HEK293 (cell line): ENCODE data around the gene SLC19A1.

Experiments used
- CTCF ChIA-PET: fragments of 350-600 bp; formaldehyde crosslinking; extraction: SDS; loops from one replicate; lab custom pipeline; 2021; ENCODE audit warnings: antibody characterized with exemption; lab: Yijun Ruan, JAX
- POLR2A ChIA-PET: fragments of 300-600 bp; formaldehyde crosslinking; extraction: SDS; loops from one replicate; lab custom pipeline; 2020; ENCODE audit warnings: antibody characterized with exemption, inconsistent platforms; lab: Yijun Ruan, JAX
- H3K27ac ChIP-seq: fragments of 200-500 bp; sonication (Bioruptor generic); 2 replicates; pipeline ENCODE4 v1.5.1; 2014; ENCODE audit warnings: low read depth, low read length, control low read depth, inconsistent platforms; ENCODE audit errors: extremely low read depth
- H3K36me3 ChIP-seq, 2 experiments: fragments of 200-500 bp in 1 of 2; sonication (Bioruptor generic) in 1 of 2; 1 replicate in 1 of 2; 2 replicates in 1 of 2; pipeline ENCODE4 v1.5.1; 2014 to 2017; ENCODE audit warnings: inconsistent platforms in 2 of 2, low read length in 2 of 2; ENCODE audit not compliant: control insufficient read depth in 2 of 2, insufficient read depth in 1 of 2
- H3K4me1 ChIP-seq: fragments of 200-500 bp; sonication (Bioruptor generic); 2 replicates; pipeline ENCODE4 v1.5.1; 2014; ENCODE audit warnings: mild to moderate bottlenecking, low read length, inconsistent platforms; ENCODE audit not compliant: control insufficient read depth, insufficient read depth
- H3K4me3 ChIP-seq: 2 replicates; pipeline ENCODE4 v1.5.1; 2011; ENCODE audit warnings: low read depth, mild to moderate bottlenecking, control low read depth, low read length, moderate library complexity
- H3K9me3 ChIP-seq: fragments of 200-500 bp; sonication (Bioruptor generic); 2 replicates; pipeline ENCODE4 v1.5.1; 2014; ENCODE audit warnings: low read depth, low read length, inconsistent platforms; ENCODE audit not compliant: control insufficient read depth, insufficient read depth
- GLI2 ChIP-seq: fragments of 450-650 bp; formaldehyde crosslinking; IDR thresholded peaks from 2 replicates; pipeline ENCODE4; 2017; ENCODE audit warnings: missing biosample characterization, missing genetic modification characterization, low read depth, borderline replicate concordance
- GLIS1 ChIP-seq: fragments of 450-650 bp; formaldehyde crosslinking; IDR thresholded peaks from 2 replicates; pipeline ENCODE4 v1.5.1; 2016; ENCODE audit warnings: missing biosample characterization, missing genetic modification characterization
- SP2 ChIP-seq: fragments of 450-650 bp; formaldehyde crosslinking; IDR thresholded peaks from 2 replicates; pipeline ENCODE4 v1.5.1; 2016; ENCODE audit warnings: missing biosample characterization, missing genetic modification characterization
- ZBTB1 ChIP-seq: fragments of 450-650 bp; formaldehyde crosslinking; IDR thresholded peaks from 2 replicates; pipeline ENCODE4 v1.5.1; 2016; ENCODE audit warnings: missing biosample characterization, missing genetic modification characterization
- ZBTB17 ChIP-seq: fragments of 450-650 bp; formaldehyde crosslinking; IDR thresholded peaks from 2 replicates; pipeline ENCODE4 v1.5.1; 2016; ENCODE audit warnings: missing biosample characterization, missing genetic modification characterization
- ZNF169 ChIP-seq: fragments of 450-650 bp; formaldehyde crosslinking; IDR thresholded peaks from 2 replicates; pipeline ENCODE4 v1.5.1; 2016; ENCODE audit warnings: missing biosample characterization, missing genetic modification characterization
- ZNF23 ChIP-seq: fragments of 450-650 bp; formaldehyde crosslinking; IDR thresholded peaks from 2 replicates; pipeline ENCODE4 v1.5.1; 2016; ENCODE audit warnings: missing biosample characterization, missing genetic modification characterization, borderline replicate concordance
- ZNF37A ChIP-seq: fragments of 450-650 bp; IDR thresholded peaks from 2 replicates; pipeline ENCODE4 v1.5.1; 2018; ENCODE audit warnings: missing biosample characterization, missing genetic modification characterization
- ZNF394 ChIP-seq: fragments of 450-650 bp; formaldehyde crosslinking; IDR thresholded peaks from 2 replicates; pipeline ENCODE4 v1.5.1; 2016; ENCODE audit warnings: missing biosample characterization, missing genetic modification characterization, mild to moderate bottlenecking, moderate library complexity, borderline replicate concordance
- ZNF548 ChIP-seq: fragments of 450-650 bp; formaldehyde crosslinking; IDR thresholded peaks from 2 replicates; pipeline ENCODE4 v1.5.1; 2016; ENCODE audit warnings: missing biosample characterization, missing genetic modification characterization
- ZNF549 ChIP-seq: fragments of 450-650 bp; IDR thresholded peaks from 2 replicates; pipeline ENCODE4 v1.5.1; 2018; ENCODE audit warnings: missing biosample characterization, missing genetic modification characterization, mild to moderate bottlenecking, inconsistent platforms, moderate library complexity
- ZNF621 ChIP-seq: fragments of 450-650 bp; formaldehyde crosslinking; IDR thresholded peaks from 2 replicates; pipeline ENCODE4 v1.5.1; 2017; ENCODE audit warnings: missing biosample characterization, missing genetic modification characterization
- ZNF658 ChIP-seq: fragments of 450-650 bp; formaldehyde crosslinking; IDR thresholded peaks from 2 replicates; pipeline ENCODE4; 2016; ENCODE audit warnings: missing biosample characterization, missing genetic modification characterization
- ZNF768 ChIP-seq: fragments of 450-650 bp; formaldehyde crosslinking; IDR thresholded peaks from 2 replicates; pipeline ENCODE4 v1.5.1; 2018; ENCODE audit warnings: missing biosample characterization, mild to moderate bottlenecking, missing genetic modification characterization
- ZNF785 ChIP-seq: fragments of 450-650 bp; formaldehyde crosslinking; IDR thresholded peaks from 2 replicates; pipeline ENCODE4 v1.5.1; 2016; ENCODE audit warnings: missing biosample characterization, missing genetic modification characterization
- ZSCAN18 ChIP-seq: fragments of 450-650 bp; formaldehyde crosslinking; IDR thresholded peaks from 2 replicates; pipeline ENCODE4 v1.5.1; 2016; ENCODE audit warnings: missing biosample characterization, missing genetic modification characterization
- TF ChIP-seq, protein P1 (sequence below): fragments of 450-650 bp; formaldehyde crosslinking; IDR thresholded peaks from 2 replicates; pipeline ENCODE4 v1.5.1; 2016; ENCODE audit warnings: missing biosample characterization, missing genetic modification characterization
- TF ChIP-seq, protein P2 (sequence below): fragments of 450-650 bp; formaldehyde crosslinking; IDR thresholded peaks from 2 replicates; pipeline ENCODE4 v1.5.1; 2017; ENCODE audit warnings: missing biosample characterization, missing genetic modification characterization
- TF ChIP-seq, protein P3 (sequence below): fragments of 450-650 bp; formaldehyde crosslinking; IDR thresholded peaks from 2 replicates; pipeline ENCODE4 v1.5.1; 2016; ENCODE audit warnings: missing biosample characterization, missing genetic modification characterization
- TF ChIP-seq, protein P4 (sequence below): fragments of 450-650 bp; formaldehyde crosslinking; IDR thresholded peaks from 2 replicates; pipeline ENCODE4 v1.5.1; 2016; ENCODE audit warnings: missing biosample characterization, missing genetic modification characterization

Gene SLC19A1

DNA sequence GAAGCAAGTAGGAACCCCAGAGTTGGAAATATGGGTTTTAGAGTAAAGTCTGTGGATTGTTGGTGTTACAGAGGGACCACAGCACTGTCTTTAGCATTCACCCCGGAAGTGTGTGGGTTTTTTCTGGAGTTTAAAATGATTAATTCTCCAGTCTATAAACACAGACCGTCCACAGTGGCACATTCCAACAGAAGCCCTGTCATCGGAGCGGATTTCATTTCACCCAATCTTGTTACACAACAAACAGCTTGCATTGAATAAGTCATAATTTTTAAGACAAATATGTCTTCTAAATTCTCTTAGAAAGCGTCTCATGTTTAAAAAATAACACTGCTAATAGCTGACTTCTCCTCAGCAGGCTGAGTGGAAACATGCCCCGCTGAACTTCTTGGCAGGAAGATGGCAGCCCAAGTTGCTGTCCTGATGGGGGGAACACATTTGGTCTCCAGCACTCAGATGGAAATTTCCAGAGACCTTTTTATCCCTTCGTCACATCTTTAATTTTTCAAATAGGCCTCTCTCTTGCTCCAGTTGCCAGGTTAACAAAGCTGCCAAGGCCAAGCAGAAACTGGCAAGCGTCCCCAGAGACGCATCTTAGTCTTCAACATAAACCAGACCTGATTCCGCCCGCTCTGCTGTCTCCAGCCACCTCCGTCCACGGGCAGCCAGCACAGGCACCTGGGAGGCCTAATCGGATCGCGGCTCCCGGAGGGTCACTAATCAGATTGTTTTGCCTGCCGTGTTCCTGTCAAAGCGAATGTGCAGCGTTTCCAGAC lies 28.8 kb upstream of the SLC19A1 start:
- TF ChIP-seq ZSCAN18 (tag by site-specific recombination) (no peak), ZNF169 (tag by site-specific recombination) (no peak), ZNF785 (tag by site-specific recombination) (no peak), SP2 (no peak), ZNF658 (tag by site-specific recombination) (no peak), ZNF23 (tag by site-specific recombination) (no peak), ZNF549 (tag by site-specific recombination) (no peak), ZBTB17 (no peak)
- POLR2A ChIA-PET: no interaction called here
- CTCF ChIA-PET: interaction anchor here (6.3 kb wide), 1 partner anchor 15 kb away, joined by 34 read pairs; no protein-coding TSS in a partner anchor
- Histone ChIP-seq H3K4me1 (no peaks in the 10 kb centered on the region), H3K36me3 (no peaks in the 10 kb centered on the region), H3K9me3 (no peaks in the 10 kb centered on the region), H3K4me3 (no peak overlapping the region), H3K27ac (no peak overlapping the region)

GRCh38 chr21:45570071-45570470 lies 27.8 kb upstream of the SLC19A1 start:
- CTCF ChIA-PET: interaction anchor here (3.3 kb wide), 1 partner anchor 14 kb away, joined by 19 read pairs; no protein-coding TSS in a partner anchor
- TF ChIP-seq GLI2 (tag by site-specific recombination) (no peak), ZNF548 (tag by site-specific recombination) (no peak), ZNF768 (tag by site-specific recombination) (no peak), ZNF621 (no peak), ZBTB1 (no peak), ZNF37A (tag by site-specific recombination) (no peak), ZNF658 (tag by site-specific recombination) (no peak), ZNF394 (tag by site-specific recombination) (no peak), GLIS1 (no peak)
- TF ChIP-seq, protein P1, sequence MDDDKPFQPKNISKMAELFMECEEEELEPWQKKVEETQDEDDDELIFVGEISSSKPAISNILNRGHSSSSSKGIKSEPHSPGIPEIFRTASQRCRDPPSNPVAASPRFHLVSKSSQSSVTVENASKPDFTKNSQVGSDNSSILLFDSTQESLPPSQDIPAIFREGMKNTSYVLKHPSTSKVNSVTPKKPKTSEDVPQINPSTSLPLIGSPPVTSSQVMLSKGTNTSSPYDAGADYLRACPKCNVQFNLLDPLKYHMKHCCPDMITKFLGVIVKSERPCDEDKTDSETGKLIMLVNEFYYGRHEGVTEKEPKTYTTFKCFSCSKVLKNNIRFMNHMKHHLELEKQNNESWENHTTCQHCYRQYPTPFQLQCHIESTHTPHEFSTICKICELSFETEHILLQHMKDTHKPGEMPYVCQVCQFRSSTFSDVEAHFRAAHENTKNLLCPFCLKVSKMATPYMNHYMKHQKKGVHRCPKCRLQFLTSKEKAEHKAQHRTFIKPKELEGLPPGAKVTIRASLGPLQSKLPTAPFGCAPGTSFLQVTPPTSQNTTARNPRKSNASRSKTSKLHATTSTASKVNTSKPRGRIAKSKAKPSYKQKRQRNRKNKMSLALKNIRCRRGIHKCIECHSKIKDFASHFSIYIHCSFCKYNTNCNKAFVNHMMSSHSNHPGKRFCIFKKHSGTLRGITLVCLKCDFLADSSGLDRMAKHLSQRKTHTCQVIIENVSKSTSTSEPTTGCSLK (tag by site-specific recombination): no peak
- TF ChIP-seq, protein P2, sequence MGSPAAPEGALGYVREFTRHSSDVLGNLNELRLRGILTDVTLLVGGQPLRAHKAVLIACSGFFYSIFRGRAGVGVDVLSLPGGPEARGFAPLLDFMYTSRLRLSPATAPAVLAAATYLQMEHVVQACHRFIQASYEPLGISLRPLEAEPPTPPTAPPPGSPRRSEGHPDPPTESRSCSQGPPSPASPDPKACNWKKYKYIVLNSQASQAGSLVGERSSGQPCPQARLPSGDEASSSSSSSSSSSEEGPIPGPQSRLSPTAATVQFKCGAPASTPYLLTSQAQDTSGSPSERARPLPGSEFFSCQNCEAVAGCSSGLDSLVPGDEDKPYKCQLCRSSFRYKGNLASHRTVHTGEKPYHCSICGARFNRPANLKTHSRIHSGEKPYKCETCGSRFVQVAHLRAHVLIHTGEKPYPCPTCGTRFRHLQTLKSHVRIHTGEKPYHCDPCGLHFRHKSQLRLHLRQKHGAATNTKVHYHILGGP (tag by site-specific recombination): no peak
- TF ChIP-seq, protein P3, sequence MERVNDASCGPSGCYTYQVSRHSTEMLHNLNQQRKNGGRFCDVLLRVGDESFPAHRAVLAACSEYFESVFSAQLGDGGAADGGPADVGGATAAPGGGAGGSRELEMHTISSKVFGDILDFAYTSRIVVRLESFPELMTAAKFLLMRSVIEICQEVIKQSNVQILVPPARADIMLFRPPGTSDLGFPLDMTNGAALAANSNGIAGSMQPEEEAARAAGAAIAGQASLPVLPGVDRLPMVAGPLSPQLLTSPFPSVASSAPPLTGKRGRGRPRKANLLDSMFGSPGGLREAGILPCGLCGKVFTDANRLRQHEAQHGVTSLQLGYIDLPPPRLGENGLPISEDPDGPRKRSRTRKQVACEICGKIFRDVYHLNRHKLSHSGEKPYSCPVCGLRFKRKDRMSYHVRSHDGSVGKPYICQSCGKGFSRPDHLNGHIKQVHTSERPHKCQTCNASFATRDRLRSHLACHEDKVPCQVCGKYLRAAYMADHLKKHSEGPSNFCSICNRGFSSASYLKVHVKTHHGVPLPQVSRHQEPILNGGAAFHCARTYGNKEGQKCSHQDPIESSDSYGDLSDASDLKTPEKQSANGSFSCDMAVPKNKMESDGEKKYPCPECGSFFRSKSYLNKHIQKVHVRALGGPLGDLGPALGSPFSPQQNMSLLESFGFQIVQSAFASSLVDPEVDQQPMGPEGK: no peak
- TF ChIP-seq, protein P4, sequence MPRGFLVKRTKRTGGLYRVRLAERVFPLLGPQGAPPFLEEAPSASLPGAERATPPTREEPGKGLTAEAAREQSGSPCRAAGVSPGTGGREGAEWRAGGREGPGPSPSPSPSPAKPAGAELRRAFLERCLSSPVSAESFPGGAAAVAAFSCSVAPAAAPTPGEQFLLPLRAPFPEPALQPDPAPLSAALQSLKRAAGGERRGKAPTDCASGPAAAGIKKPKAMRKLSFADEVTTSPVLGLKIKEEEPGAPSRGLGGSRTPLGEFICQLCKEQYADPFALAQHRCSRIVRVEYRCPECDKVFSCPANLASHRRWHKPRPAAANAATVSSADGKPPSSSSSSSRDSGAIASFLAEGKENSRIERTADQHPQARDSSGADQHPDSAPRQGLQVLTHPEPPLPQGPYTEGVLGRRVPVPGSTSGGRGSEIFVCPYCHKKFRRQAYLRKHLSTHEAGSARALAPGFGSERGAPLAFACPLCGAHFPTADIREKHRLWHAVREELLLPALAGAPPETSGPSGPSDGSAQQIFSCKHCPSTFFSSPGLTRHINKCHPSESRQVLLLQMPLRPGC (tag by site-specific recombination): no peak

More at GRCh38 chr21:45570071-45570470, 27.8 kb upstream of the SLC19A1 start:
- POLR2A ChIA-PET: no interaction called here
- Histone ChIP-seq H3K4me3 (no peak overlapping the region), H3K9me3 (no peaks in the 10 kb centered on the region), H3K27ac (no peak overlapping the region), H3K4me1 (no peaks in the 10 kb centered on the region), H3K36me3 (no peaks in the 10 kb centered on the region)
